Measurements from ENCODE around the gene YBEY.

- TF ChIP-seq, protein P1, sequence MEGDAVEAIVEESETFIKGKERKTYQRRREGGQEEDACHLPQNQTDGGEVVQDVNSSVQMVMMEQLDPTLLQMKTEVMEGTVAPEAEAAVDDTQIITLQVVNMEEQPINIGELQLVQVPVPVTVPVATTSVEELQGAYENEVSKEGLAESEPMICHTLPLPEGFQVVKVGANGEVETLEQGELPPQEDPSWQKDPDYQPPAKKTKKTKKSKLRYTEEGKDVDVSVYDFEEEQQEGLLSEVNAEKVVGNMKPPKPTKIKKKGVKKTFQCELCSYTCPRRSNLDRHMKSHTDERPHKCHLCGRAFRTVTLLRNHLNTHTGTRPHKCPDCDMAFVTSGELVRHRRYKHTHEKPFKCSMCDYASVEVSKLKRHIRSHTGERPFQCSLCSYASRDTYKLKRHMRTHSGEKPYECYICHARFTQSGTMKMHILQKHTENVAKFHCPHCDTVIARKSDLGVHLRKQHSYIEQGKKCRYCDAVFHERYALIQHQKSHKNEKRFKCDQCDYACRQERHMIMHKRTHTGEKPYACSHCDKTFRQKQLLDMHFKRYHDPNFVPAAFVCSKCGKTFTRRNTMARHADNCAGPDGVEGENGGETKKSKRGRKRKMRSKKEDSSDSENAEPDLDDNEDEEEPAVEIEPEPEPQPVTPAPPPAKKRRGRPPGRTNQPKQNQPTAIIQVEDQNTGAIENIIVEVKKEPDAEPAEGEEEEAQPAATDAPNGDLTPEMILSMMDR (conservative IDR thresholded peaks at IDR 0.05; ENCODE audit: low read depth, low read length), result no peak
- no peak for TF ChIP-seq EZH2 (IDR thresholded peaks at IDR 0.05; ENCODE audit: borderline replicate concordance, low read depth, low read length, poor library complexity, severe bottlenecking)
Measured at GRCh38 chr21:46273341-46273740, 12.8 kb upstream of the YBEY start.
